ENCODE data around the gene SGSM2.
A peak's percentile ranks its signal among the peaks of the same experiment; 100 is the strongest.

The SGSM2 gene

DNA sequence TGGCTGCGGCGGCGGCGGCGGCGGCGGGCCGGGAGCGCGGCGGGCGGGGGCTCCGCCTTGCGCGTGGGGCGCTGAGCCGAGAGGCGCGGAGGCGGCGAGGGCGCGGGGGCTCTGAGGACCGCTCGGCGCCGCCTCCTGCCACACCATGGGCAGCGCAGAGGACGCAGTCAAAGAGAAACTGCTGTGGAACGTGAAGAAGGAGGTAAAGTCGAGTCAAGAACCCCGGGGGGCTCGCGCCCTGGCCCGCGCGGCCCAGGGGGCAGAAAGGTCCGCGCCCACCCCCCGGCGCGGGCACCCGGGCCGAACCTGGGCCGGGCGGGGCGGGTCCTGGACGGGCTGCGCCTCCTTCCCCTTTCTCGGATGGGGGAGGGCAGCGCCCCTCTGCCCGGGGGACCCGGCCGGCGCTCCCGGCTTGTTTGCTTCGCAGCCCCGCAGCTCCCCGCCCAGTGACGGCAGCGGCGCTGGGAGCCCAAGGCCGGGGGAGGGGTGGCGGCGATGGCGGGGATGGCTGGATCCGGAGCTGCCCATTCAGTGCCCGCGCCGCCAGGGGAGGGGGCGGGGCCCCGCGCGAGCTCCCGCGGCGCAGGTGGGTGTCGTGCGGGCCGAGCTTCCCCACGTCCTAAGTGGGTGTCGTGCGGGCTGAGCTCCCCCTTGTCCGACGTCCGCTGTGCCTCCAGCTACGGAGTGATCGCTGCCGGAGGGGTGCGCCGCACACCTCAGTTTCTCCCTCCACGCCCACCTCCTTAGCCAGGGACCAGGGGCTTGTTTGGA lies 428 bp downstream of the SGSM2 start:
- TF ChIP-seq, protein P1, sequence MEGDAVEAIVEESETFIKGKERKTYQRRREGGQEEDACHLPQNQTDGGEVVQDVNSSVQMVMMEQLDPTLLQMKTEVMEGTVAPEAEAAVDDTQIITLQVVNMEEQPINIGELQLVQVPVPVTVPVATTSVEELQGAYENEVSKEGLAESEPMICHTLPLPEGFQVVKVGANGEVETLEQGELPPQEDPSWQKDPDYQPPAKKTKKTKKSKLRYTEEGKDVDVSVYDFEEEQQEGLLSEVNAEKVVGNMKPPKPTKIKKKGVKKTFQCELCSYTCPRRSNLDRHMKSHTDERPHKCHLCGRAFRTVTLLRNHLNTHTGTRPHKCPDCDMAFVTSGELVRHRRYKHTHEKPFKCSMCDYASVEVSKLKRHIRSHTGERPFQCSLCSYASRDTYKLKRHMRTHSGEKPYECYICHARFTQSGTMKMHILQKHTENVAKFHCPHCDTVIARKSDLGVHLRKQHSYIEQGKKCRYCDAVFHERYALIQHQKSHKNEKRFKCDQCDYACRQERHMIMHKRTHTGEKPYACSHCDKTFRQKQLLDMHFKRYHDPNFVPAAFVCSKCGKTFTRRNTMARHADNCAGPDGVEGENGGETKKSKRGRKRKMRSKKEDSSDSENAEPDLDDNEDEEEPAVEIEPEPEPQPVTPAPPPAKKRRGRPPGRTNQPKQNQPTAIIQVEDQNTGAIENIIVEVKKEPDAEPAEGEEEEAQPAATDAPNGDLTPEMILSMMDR (IDR thresholded peaks at IDR 0.05; ENCODE audit: low read depth, low read length), result no peak
- no peak for DNase-seq (ENCODE audit: extremely low read depth, low read depth)

DNA sequence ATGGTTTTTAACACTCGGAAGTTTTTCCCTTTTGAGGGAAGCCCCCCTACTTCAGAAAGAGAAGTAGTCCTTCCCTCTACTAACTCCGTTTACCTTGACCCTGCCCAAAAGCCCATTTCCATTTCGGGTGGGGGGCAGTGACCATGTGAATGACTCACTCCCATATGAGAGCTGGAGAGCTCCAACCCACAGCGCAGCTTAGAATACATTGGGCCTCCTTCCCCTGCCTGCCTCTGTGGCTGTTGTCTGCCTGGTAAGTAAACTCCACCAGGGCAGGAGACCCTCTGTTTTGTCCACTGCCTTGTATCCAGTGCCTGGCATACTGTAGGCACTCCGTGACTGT lies 985 bp downstream of the SGSM2 start:
- TF ChIP-seq, protein P1 (IDR thresholded peaks at IDR 0.05; ENCODE audit: low read depth, low read length), result no peak
- no peak for DNase-seq (ENCODE audit: extremely low read depth, low read depth)

DNA sequence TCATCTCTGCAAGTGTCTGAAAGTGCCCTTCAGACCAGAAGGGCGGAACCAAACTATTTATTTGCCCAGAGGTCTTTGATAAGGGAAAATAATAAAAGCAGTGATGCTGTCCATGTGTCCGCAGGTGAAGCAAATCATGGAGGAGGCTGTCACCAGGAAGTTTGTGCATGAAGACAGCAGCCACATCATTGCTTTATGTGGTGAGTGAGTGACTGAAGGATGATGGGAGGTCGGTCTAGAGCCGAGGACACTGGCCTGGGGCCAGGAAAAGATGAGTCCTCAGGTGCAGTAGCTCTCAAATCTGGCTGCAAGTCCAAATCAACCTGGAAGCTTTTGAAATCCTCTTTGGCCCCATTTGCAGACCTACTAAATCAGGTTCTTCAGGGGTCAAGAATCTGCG lies 6.1 kb downstream of the SGSM2 start:
- TF ChIP-seq, protein P1 (IDR thresholded peaks at IDR 0.05; ENCODE audit: low read depth, low read length), result no peak
- no peak for DNase-seq (ENCODE audit: extremely low read depth, low read depth)

DNA sequence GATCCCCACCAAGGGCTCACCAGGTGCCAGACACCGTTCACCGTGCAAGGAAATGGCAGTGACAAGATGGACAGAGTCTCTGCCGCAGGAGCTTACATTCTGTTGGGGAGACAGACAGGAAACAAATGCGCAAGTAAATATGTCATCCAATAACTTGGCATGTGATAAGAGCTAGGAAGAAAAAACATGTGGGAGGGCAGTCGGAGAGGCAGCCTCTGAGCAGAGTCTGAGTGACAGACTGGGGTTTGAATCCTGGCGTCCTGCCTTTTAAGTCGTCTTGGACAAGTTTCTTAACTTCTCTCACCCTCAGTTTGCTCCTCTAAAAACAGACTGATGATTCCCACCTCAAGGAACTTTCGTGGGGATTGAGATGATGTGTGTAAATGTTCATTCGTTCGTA lies 7.2 kb downstream of the SGSM2 start:
- DNase-seq (ENCODE audit: extremely low read depth, low read depth), result no peak
- TF ChIP-seq, protein P1 (IDR thresholded peaks at IDR 0.05; ENCODE audit: low read depth, low read length), result no peak

DNA sequence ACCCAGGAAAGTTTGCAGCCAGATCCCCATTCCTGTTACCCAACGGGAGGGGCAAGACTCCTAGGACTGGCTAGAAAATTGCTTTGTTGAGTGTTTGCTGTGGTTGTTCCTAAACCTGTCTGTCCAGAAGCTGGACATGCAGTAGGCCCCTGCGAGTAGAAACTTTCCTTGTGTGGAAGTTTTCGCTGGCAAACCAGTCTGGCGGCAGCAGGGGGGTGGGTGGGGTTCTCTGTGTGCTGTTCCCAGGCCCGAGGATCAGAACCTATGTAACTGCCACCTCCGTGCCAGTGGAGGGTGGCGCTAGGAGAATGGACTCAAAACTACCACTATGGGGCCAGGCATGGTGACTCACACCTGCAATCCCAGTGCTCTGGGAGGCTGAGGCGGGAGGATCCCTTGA lies 9.2 kb downstream of the SGSM2 start:
- TF ChIP-seq, protein P1 (IDR thresholded peaks at IDR 0.05; ENCODE audit: low read depth, low read length), result no peak
- no peak for DNase-seq (ENCODE audit: extremely low read depth, low read depth)

DNA sequence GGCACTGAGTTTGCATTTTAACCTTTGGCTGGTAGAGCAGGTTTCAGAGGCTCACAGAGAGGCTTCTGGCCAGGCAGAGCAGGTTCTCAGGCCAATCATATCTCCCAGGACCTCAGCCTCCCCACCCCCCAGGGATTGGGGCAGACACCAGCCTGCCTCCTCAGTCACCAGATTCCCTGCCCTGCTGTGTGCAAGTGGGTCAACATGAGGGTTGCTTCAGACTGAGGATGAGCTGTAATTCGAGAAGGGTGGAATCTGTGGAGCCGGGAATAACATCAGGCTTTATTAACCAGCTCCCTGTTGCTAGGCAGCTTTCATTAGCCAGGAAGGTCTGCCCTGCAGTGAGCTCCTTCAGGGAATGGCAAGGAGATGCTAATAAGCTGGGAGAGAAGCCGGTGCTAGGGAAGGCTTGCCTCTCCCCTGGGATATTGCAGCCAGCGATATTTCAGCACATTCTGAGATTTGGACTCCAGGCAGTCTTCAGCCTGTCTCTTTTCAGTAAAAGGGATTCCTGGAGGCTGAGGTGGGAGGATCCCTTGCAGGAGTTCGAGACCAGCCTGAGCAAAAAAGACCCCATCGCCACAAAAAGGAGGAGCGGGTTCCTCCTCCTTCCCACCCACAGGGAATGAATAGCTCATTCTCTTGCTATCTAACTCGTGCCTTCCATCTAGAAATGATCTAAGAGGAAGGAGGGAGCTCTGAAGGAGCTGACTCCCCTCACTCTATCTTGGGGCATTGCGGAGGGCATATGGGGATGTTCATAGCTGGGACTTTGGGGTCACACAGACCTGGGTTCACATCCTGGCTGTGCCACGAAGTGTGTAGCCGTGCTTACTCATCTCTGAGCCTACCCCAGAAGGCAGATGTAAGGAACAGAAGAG lies 10.7 kb downstream of the SGSM2 start:
- TF ChIP-seq, protein P1 (IDR thresholded peaks at IDR 0.05; ENCODE audit: low read depth, low read length), result no peak
- DNase-seq (ENCODE audit: extremely low read depth, low read depth), result peak; percentile 64

DNA sequence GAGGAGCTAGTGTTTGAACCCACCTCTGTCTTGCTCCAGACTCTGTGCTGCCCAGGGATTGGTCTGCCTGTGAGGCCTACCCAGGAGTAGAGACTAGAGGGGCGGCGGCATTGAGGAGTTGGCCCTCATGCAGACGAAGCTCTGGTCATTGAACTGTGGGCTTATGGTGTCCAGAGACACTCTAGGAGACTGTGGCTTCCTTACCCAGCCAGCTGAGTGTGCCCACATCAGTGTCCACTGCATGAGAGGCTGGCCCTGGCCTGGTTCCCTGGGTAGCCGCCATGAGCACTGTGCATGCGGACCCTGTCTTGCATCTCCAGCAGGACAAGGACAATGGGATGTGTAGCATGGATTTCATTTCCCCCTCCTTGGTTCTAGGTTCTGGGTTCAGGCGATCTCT lies 14.0 kb downstream of the SGSM2 start:
- DNase-seq (ENCODE audit: extremely low read depth, low read depth), result no peak
- TF ChIP-seq, protein P1 (IDR thresholded peaks at IDR 0.05; ENCODE audit: low read depth, low read length), result no peak
